ENCODE data around the gene DCUN1D2.
A peak's percentile ranks its signal among the peaks of the same experiment; 100 is the strongest.

The DCUN1D2 gene

GRCh38 chr13:113507505-113508345 is 17.2 kb upstream of the DCUN1D2 start:
- FAIRE-seq = no peak
- no peak for TF ChIP-seq POU2F2 (IDR thresholded peaks at IDR 0.05; ENCODE audit: low read depth, low read length)
- no peak for TF ChIP-seq POLR2AphosphoS5 (IDR thresholded peaks at IDR 0.05; ENCODE audit: low read depth, low read length)
- TF ChIP-seq SPI1 (IDR thresholded peaks at IDR 0.05; ENCODE audit: low read depth, low read length) = no peak
- no peak for TF ChIP-seq TAF1 (IDR thresholded peaks at IDR 0.05; ENCODE audit: low read depth, low read length)
- TF ChIP-seq PAX5 (IDR thresholded peaks at IDR 0.05; ENCODE audit: insufficient read depth, low read length, severe bottlenecking) = no peak
- no peak for TF ChIP-seq POLR2A (IDR thresholded peaks at IDR 0.05; ENCODE audit: low read depth, low read length)
- no peak for DNase-seq (ENCODE audit: insufficient read length, low spot score)

GRCh38 chr13:113506871-113507388 is 16.4 kb upstream of the DCUN1D2 start:
- DNase-seq (ENCODE audit: insufficient read length, low spot score) (no peak), FAIRE-seq (no peak)
- TF ChIP-seq POLR2A (IDR thresholded peaks at IDR 0.05; ENCODE audit: low read depth, low read length) (no peak), POLR2AphosphoS5 (IDR thresholded peaks at IDR 0.05; ENCODE audit: low read depth, low read length) (no peak), POU2F2 (IDR thresholded peaks at IDR 0.05; ENCODE audit: low read depth, low read length) (no peak), SPI1 (IDR thresholded peaks at IDR 0.05; ENCODE audit: low read depth, low read length) (no peak), TAF1 (IDR thresholded peaks at IDR 0.05; ENCODE audit: low read depth, low read length) (no peak), PAX5 (IDR thresholded peaks at IDR 0.05; ENCODE audit: insufficient read depth, low read length, severe bottlenecking) (no peak)

GRCh38 chr13:113506025-113506685 is 15.6 kb upstream of the DCUN1D2 start:
- FAIRE-seq (peak; percentile 78), DNase-seq (ENCODE audit: insufficient read length, low spot score) (no peak)
- TF ChIP-seq PAX5 (IDR thresholded peaks at IDR 0.05; ENCODE audit: insufficient read depth, low read length, severe bottlenecking) (no peak), TAF1 (IDR thresholded peaks at IDR 0.05; ENCODE audit: low read depth, low read length) (no peak), POLR2AphosphoS5 (IDR thresholded peaks at IDR 0.05; ENCODE audit: low read depth, low read length) (no peak)

GRCh38 chr13:113502686-113503085 is 12.2 kb upstream of the DCUN1D2 start:
- FAIRE-seq = no peak
- TF ChIP-seq POLR2AphosphoS5 (IDR thresholded peaks at IDR 0.05; ENCODE audit: low read depth, low read length) (no peak), SPI1 (IDR thresholded peaks at IDR 0.05; ENCODE audit: low read depth, low read length) (no peak), POU2F2 (IDR thresholded peaks at IDR 0.05; ENCODE audit: low read depth, low read length) (no peak), POLR2A (IDR thresholded peaks at IDR 0.05; ENCODE audit: low read depth, low read length) (no peak)

GRCh38 chr13:113500530-113501265 is 10.2 kb upstream of the DCUN1D2 start:
- no peak for DNase-seq (ENCODE audit: insufficient read length, low spot score)
- no peak for TF ChIP-seq POU2F2 (IDR thresholded peaks at IDR 0.05; ENCODE audit: low read depth, low read length)
- no peak for TF ChIP-seq PAX5 (IDR thresholded peaks at IDR 0.05; ENCODE audit: insufficient read depth, low read length, severe bottlenecking)
- TF ChIP-seq TAF1 (IDR thresholded peaks at IDR 0.05; ENCODE audit: low read depth, low read length) = no peak
- no peak for TF ChIP-seq POLR2A (IDR thresholded peaks at IDR 0.05; ENCODE audit: low read depth, low read length)
- TF ChIP-seq POLR2AphosphoS5 (IDR thresholded peaks at IDR 0.05; ENCODE audit: low read depth, low read length) = no peak
- no peak for TF ChIP-seq SPI1 (IDR thresholded peaks at IDR 0.05; ENCODE audit: low read depth, low read length)
- no peak for FAIRE-seq

More at GRCh38 chr13:113502686-113503085, 12.2 kb upstream of the DCUN1D2 start:
- no peak for DNase-seq (ENCODE audit: insufficient read length, low spot score)

- TF ChIP-seq TAF1 (IDR thresholded peaks at IDR 0.05; ENCODE audit: low read depth, low read length) (no peak), POLR2A (IDR thresholded peaks at IDR 0.05; ENCODE audit: low read depth, low read length) (no peak), PAX5 (IDR thresholded peaks at IDR 0.05; ENCODE audit: insufficient read depth, low read length, severe bottlenecking) (no peak), POLR2AphosphoS5 (IDR thresholded peaks at IDR 0.05; ENCODE audit: low read depth, low read length) (no peak), POU2F2 (IDR thresholded peaks at IDR 0.05; ENCODE audit: low read depth, low read length) (no peak), SPI1 (IDR thresholded peaks at IDR 0.05; ENCODE audit: low read depth, low read length) (no peak)
- DNase-seq (ENCODE audit: insufficient read length, low spot score) = no peak
- no peak for FAIRE-seq
Observed at GRCh38 chr13:113499936-113500335, 9.4 kb upstream of the DCUN1D2 start.

- TF ChIP-seq PAX5 (IDR thresholded peaks at IDR 0.05; ENCODE audit: insufficient read depth, low read length, severe bottlenecking) = no peak
- TF ChIP-seq POLR2A (IDR thresholded peaks at IDR 0.05; ENCODE audit: low read depth, low read length) = no peak
- TF ChIP-seq SPI1 (IDR thresholded peaks at IDR 0.05; ENCODE audit: low read depth, low read length) = no peak
- no peak for TF ChIP-seq TAF1 (IDR thresholded peaks at IDR 0.05; ENCODE audit: low read depth, low read length)
- no peak for TF ChIP-seq POLR2AphosphoS5 (IDR thresholded peaks at IDR 0.05; ENCODE audit: low read depth, low read length)
- no peak for TF ChIP-seq POU2F2 (IDR thresholded peaks at IDR 0.05; ENCODE audit: low read depth, low read length)
- FAIRE-seq (no peak), DNase-seq (ENCODE audit: insufficient read length, low spot score) (no peak)
Observed at GRCh38 chr13:113498905-113499304, 8.4 kb upstream of the DCUN1D2 start.

- DNase-seq (ENCODE audit: insufficient read length, low spot score) = no peak
- TF ChIP-seq PAX5 (IDR thresholded peaks at IDR 0.05; ENCODE audit: insufficient read depth, low read length, severe bottlenecking) (no peak), POU2F2 (IDR thresholded peaks at IDR 0.05; ENCODE audit: low read depth, low read length) (no peak), POLR2A (IDR thresholded peaks at IDR 0.05; ENCODE audit: low read depth, low read length) (no peak), SPI1 (IDR thresholded peaks at IDR 0.05; ENCODE audit: low read depth, low read length) (no peak), POLR2AphosphoS5 (IDR thresholded peaks at IDR 0.05; ENCODE audit: low read depth, low read length) (no peak), TAF1 (IDR thresholded peaks at IDR 0.05; ENCODE audit: low read depth, low read length) (no peak)
- FAIRE-seq = peak; percentile 66
Observed at GRCh38 chr13:113497217-113497616, 6.7 kb upstream of the DCUN1D2 start.
